GM19025 (cell line): ENCODE results near the gene PHF21B.
"Not testable (repeated sequence)": the region's sequence is repeated elsewhere in the genome, so short reads cannot be mapped to it uniquely, and the experiment has no call there.

Experiments used
- ATAC-seq: cut with Tn5 transposase; IDR thresholded peaks from one replicate; pipeline ENCODE4 v1.9.1; 2021; ENCODE audit warnings: mild to moderate bottlenecking, low read depth, moderate library complexity; ENCODE audit not compliant: unreplicated experiment

The PHF21B gene

GRCh38 chr22:45009606-45010531 lies at the start of gene PHF21B:
PHF21B (minus strand) TSS chr22:45010005; CDS start chr22:45009549, 456 bp downstream.
- ATAC-seq: no peak

DNA sequence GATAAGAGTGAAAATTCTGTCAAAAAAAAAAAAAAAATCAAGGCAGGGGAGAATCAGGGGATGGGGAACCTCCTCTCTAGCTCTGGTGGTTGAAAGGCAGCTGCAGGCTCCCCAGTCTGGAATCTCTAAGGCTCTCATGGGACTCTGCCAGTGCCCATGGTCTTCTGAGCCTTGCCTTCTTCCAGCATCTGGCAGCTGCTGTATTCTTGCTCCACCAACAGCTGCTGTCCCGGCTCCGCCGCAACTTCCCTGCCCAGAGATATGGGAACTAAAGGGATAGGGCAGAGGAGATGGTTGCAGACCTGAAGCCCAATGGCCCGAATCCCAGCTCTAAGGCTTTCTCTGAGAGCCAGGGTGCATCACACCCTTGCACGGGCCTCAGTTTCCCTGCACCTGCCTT lies 49.5 kb upstream of the PHF21B start:
- no peak for ATAC-seq

DNA sequence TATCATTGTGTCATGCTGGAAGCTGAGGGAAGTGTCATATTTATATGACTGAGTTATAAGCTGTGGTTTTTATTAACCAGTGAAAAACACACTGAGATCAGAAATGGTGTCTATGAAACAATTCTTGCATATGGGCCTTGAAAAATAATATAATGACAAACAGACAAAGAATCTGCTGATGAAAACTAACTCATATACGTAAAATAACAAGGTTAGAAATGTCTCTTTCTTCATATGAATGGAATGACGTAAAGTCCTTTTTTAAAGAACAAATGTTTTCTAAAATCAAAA lies 48.8 kb upstream of the PHF21B start:
- no peak for ATAC-seq

DNA sequence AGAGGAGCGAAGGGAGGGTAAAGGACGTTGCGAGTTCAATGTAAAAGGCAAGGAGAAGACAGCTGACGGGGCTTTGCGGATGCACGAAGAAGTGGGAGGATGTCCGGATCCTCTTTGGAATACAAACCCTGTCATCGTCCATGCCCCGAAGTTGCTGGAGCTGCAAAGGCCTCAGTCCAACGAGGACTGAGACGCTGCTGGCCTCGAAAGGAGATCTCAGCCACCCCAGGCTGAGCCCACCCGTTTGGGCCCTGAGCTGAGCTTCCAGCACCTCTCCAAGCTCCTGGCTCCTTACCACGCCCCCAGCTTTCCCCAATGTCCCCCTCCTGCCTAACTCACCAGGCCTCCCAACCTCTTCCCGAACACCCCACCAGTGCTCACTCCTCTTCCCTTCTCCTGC lies 46.1 kb upstream of the PHF21B start:
- no peak for ATAC-seq

DNA sequence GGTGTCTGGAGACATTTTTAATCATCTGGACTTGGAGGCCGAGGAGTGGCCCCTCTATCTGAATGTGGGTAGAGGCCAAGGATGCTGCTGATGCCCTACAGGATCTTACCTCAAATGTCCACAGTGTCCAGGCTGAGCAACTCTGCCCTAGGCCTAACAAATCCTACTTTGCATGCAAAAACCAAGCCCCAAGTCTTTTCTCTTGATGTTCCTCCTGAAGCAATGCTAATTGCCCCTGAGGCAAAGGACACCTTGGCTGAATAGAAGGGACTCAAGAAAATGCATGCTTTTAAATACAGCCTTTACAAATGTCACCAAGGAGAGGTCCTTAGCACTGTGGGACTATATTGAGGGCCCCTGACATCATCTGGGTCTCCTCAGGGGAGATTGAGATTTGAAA lies 43.8 kb upstream of the PHF21B start:
- no peak for ATAC-seq

GRCh38 chr22:45053094-45053493 lies 43.3 kb upstream of the PHF21B start:
- no peak for ATAC-seq

DNA sequence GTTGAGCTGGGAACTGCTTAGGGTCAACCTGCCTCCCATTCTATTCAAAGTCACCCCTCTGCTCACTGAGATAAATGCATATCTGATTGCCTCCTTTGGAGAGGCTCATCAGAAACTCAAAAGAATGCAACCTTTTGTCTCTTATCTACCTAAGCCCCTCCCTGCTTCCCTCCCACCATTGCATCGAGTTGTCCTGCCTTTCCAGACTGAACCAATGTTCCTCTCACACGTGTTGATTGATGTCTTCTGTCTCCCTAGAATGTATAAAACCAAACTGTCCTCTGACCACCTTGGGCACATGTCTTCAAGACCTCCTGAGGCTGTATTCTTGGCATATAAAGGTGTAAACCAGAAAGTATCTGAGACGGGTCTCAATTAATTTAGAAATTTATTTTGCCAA lies 42.9 kb upstream of the PHF21B start:
- not testable (repeated sequence) for ATAC-seq

DNA sequence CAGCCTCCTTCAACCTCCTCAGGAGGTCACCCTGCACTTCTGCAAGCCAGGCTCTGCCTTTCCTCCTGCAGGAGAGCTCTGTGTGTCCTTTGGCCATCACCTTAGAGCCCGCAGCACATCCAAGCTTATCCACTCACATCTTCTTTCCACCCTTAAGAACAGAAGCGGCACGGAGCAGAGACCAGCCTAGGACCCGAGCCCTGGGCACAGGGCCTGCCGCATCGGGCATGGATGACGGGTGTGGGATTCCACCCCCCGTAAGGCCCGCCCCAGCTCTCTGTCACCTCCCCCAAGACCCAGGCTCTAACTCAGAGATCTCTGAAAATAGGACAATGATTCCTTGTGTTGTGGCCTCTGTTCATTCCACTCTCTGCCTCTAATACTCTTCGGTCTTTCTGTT lies 42.1 kb upstream of the PHF21B start:
- ATAC-seq: no peak

DNA sequence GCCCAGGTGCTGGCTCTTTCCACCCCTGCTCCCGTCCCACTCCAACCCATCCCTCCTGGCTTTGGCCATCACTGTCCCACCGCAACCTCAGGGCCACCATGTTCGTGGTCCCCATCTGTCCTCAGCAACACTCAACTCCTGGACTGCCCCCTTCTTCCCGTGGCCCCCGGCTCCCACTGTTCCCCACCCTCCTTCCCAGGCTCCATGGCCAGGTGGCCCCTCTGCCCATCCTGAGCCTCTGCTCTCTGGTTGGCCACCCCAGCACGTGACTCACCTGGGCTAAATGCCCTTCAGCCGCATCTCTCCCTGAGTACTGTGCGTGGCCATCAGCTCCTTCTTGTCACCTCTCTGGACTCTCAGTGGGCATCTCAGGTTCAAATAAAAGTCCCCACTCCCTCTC lies 41.6 kb upstream of the PHF21B start:
- no peak for ATAC-seq

GRCh38 chr22:45047260-45047659 lies 37.5 kb upstream of the PHF21B start:
- no peak for ATAC-seq

GRCh38 chr22:45045208-45045607 lies 35.4 kb upstream of the PHF21B start:
- ATAC-seq: no peak

- ATAC-seq: no peak
Observed at GRCh38 chr22:45042263-45042662, 32.5 kb upstream of the PHF21B start.

DNA sequence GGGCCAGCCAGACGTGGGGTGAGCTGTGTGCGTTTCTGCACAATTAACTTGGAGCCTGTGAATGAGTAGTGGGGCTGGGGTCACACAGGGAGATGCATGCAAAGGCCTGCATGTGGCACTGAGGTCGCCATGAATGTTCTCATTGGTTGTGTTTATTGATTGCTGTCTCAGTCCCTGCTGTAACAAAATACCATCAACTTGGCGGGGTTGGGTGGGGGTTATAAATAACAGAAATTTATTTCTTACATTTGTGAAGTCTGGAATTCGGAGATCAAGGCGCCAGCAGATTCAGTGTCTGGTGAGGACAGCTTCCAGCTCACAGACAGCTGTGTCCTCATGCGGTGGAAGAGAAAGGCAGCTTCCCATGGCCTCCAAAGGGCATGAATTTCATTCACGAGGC lies 29.3 kb upstream of the PHF21B start:
- ATAC-seq: no peak

- no peak for ATAC-seq
Observed at GRCh38 chr22:45036154-45036553, 26.3 kb upstream of the PHF21B start.

DNA sequence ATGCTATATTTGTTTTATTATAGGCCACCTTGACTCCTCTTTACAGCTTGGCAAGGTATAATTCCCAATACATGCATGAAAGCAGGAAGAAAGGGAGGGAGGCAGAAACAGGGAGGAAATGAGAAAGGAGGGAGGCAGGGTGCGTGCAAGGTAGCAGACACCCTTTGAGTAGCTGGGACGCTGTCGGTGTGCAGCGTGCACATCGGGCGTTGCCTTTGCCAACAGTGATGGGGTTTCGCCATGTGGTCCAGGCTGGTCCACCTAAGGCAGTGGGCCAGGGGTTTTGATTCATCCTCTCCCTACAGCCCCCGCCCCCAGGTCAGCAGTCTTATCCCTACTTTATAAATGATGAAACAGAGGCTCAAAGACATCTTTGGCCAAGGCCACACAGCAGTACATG lies 25.0 kb upstream of the PHF21B start:
- ATAC-seq: no peak

DNA sequence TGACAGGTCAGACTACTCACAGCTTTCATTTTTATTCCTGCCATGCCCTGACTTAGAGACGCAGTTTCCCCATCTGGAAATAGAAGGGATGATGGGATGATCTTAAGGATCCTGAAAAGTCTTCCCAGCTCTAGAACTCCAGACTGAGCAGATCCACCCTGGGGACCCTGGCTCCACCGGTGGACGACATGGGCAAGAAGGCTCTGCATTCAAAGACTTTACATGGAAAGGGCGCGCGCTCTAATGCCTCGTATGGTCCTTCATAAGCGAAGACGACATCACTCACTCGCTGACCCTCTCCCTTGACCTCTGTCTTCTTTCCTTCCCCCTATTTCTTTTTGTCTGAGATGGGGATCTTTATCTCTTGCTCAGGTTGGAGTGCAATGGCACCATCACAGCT lies 24.4 kb upstream of the PHF21B start:
- no peak for ATAC-seq

GRCh38 chr22:45033136-45033535 lies 23.3 kb upstream of the PHF21B start:
- ATAC-seq: no peak

DNA sequence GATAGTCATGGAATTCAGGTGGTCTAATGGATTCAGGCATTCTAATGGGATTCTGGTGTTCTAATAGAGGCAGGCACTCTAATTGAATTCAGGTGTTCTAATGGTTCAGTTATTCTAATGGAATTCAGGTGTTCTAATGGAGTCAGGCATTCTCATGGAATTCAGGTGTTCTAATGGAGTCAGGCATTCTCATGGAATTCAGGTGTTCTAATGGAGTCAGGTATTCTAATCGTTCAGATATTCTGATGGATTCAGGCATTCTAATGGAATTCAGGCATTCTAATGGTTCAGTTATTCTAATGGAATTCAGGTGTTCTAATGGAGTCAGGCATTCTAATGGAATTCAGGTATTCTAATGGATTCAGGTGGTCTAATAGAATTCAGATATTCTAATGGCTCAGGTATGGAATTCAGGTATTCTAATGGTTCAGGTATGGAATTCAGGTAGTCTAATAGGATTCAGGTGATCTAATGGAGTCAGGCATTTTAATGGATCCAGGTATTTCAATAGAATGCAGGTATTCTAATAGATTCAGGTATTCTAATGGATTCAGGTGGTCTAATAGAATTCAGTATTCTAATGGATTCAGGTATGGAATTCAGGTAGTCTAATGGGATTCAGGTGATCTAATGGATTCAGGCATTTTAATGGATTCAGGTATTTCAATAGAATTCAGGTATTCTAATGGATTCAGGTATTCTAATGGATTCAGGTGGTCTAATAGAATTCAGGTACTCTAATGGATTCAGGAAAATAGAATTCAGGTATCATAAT lies 22.0 kb upstream of the PHF21B start:
- ATAC-seq: no peak

GRCh38 chr22:45029501-45029900 lies 19.7 kb upstream of the PHF21B start:
- ATAC-seq: no peak

GRCh38 chr22:45026511-45026910 lies 16.7 kb upstream of the PHF21B start:
- ATAC-seq: no peak

- no peak for ATAC-seq
Observed at GRCh38 chr22:45023431-45023830, 13.6 kb upstream of the PHF21B start.
